Loucy (cell line): ENCODE data around the gene PDE4A.

Source experiments
- EZH2phosphoT487 ChIP-seq: fragments of 200-600 bp; IDR thresholded peaks from 2 replicates; pipeline ENCODE4 v1.6.1; 2018; ENCODE audit warnings: antibody characterized with exemption, mild to moderate bottlenecking, moderate library complexity, borderline replicate concordance
- TF ChIP-seq, protein P1 (sequence below): fragments of 200-600 bp; sonication (generic); conservative IDR thresholded peaks from 2 replicates; pipeline ENCODE4 v1.5.1; 2014; ENCODE audit warnings: mild to moderate bottlenecking, antibody characterized with exemption, low read length

DNA sequence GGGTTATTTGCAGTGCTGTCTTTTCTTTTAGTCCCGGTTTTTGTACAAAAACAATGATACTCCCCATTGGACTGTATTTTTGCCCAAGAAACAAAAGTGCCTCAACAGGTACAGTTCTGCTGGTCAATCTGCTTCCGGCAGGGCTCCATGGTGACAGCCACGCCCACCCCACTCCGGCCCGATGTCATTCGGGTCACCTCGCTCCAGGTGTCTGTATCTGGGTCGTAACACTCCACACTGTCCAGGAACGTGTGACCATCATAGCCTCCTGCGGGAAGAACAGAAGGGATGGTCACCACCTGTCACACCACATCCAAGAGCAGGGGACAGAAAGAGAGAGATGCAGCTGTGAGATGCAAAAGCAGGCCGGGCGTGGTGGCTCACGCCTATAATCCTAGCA, 66.2 kb downstream of the PDE4A start:
- TF ChIP-seq, protein P1, sequence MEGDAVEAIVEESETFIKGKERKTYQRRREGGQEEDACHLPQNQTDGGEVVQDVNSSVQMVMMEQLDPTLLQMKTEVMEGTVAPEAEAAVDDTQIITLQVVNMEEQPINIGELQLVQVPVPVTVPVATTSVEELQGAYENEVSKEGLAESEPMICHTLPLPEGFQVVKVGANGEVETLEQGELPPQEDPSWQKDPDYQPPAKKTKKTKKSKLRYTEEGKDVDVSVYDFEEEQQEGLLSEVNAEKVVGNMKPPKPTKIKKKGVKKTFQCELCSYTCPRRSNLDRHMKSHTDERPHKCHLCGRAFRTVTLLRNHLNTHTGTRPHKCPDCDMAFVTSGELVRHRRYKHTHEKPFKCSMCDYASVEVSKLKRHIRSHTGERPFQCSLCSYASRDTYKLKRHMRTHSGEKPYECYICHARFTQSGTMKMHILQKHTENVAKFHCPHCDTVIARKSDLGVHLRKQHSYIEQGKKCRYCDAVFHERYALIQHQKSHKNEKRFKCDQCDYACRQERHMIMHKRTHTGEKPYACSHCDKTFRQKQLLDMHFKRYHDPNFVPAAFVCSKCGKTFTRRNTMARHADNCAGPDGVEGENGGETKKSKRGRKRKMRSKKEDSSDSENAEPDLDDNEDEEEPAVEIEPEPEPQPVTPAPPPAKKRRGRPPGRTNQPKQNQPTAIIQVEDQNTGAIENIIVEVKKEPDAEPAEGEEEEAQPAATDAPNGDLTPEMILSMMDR, result no peak
- TF ChIP-seq EZH2phosphoT487, result no peak
